A549 treated with Hydrocortisone at 1 μM for 4 hours (cell line): ENCODE results near the gene ARMH1. TPM values are rescaled to one million over a fixed set of nuclear protein-coding genes. Genes with fewer than 3 reads are reported as not detected.

ENCODE experiments used
- total RNA-seq: library from RNA; stranded (reverse); fragments of 200-300 nt; extraction: Qiagen RNA extraction; gene quantifications from 5 replicates; pipeline ENCODE4 v1.2.3, GENCODE V29; 2022

Gene ARMH1
- total RNA-seq: 0.55 to 1.1 TPM (median 0.92 TPM) in 5 replicates

DNA sequence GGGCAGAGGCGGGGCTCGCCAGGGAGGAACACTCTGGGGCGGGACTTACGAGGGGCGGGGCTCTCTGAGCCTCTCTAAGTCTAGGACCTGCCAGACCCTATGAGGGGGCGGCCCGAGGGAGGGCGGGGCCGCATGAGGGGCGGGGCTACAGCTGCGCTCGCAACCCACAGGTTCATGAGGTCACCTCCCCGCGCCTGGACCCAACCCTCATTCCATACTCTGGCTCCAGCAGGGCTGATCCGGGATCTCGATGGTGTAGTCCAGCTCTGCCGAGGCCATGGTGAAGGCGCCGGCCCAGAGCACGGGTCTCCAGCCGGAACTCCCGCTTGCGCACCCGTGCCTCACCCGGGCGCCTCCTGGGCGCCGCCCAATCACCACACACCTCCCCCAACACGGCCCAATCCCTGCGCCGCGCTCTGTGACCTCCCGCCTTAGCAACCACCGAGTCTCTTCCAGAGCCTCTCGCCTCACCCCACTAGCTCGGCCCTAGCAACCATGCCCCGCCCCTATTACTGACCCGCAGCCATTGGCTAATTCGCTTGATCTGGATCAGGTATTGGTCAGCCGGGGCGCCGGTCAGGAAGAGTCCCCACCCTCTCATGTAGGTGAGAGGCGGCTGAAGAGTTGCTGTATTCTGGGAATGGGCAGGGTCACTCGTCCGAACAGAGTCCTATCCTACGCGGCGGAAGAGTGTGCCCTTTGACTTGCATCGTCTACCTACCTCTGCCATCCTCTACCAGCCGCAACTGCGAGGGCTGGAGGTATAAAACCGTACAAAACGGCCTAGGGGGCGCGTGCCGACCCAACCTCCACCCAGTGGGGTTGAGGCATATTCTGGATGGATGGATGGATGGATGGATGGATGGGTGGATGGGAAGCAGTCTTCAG, at the start of gene ARMH1, which contains the start of gene TMEM53:
Gene ARMH1, plus strand, starts transcription at position 602 of the 888 bp plus-strand sequence. CDS start 14,984 bp downstream, outside the sequence.
Gene TMEM53, minus strand, starts transcription at position 369 of the 888 bp plus-strand sequence. Its CDS starts 90 bp downstream, at position 279.

DNA sequence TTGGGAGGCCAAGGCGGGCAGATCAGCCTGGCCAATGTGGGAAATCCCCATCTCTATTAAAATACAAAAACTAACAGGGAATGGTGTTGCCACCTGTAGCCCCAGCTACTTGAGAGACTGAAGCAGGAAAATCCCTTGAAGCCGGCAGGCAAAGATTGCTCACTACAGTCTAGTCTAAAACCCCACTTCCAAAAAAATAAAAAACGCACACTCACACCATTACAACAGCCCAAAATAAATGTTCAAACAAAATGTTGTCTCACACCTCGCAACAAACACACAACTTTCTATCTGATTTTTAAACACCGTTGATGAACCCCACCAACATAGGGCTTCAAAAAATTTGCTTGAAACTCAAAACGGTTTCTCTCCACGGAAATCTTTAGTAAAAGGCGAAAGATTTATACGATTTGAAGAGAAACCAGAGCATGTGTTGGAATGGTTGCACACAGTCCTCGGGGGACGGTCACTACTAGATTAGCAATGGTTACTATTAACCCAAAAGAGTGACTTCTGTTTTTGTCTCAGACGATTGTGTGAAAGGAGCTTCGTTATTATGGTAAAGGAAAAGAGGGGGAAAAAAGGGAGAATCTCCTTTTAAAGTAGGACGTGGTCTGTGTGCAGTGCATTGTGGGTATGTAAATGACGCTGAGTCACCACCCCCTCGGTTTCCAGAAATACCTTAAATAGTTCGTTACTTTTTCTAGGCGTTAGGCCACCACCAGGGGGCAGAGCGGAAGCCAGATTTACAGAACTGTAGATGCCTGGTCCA, 56.4 kb downstream of the ARMH1 start, which contains the start of gene RNU5D-1:
Gene RNU5D-1, minus strand, starts transcription at position 430 of the 772 bp plus-strand sequence.

DNA sequence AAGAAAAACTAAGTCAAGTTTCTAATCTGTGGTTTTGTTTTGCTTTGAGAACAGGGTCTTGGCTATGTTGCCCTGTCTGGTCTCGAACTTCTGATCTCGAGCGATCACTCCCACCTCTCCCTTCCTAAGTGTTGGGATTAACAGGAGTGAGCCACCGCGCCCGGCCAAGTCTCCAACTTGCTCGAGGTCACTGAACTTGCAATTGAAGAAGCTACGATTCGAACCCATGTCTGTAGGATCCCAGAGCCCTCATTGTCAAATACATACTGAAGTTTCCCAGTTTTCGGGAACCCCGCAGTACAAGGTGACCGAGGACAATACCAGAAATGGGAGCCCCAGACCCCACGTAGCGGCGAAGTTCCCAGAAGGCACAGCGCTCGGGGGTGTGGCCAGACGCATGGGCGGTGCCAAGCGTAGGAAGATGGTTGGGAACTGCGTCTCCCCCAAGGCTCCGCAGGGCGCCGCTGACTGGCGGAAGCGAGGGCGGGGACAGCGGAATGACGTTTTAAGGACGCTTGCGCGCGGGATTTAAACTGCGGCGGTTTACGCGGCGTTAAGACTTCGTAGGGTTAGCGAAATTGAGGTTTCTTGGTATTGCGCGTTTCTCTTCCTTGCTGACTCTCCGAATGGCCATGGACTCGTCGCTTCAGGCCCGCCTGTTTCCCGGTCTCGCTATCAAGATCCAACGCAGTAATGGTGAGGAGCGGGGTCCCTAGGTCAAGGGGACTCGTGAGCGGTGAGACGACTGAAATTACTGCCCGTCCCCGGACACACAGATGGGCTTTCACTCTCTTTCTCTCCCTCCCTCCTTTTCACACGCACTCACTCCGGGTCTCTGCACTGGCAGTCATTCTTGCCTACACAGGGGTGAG, 65.0 kb downstream of the ARMH1 start, which contains the start of gene KIF2C:
Gene KIF2C, plus strand, starts transcription at position 531 of the 872 bp plus-strand sequence. Its CDS starts 96 bp downstream, at position 627.

Other genes starting within 250 kb of the ARMH1 start
- 7.4 to 9.5 TPM (median 9.0 TPM) in 5 replicates for gene TMEM53, start 233 bp upstream of the ARMH1 start, total RNA-seq
- not detected in 5 replicates for gene RNU5D-1, start 56.5 kb downstream of the ARMH1 start, total RNA-seq
- gene KIF2C, start 65.1 kb downstream of the ARMH1 start, total RNA-seq: 35.7 to 45.5 TPM (median 37.0 TPM) in 5 replicates
- gene RPS8, start 100.8 kb downstream of the ARMH1 start, total RNA-seq: 1,477 to 1,763 TPM (median 1,692 TPM) in 5 replicates
- 0.23 to 0.37 TPM (median 0.32 TPM) in 5 replicates for gene BEST4, start 113.5 kb downstream of the ARMH1 start, total RNA-seq
- gene PLK3, start 125.7 kb downstream of the ARMH1 start, total RNA-seq: 12.9 to 18.3 TPM (median 16.1 TPM) in 5 replicates
- gene DYNLT4, start 132.6 kb downstream of the ARMH1 start, total RNA-seq: 0.32 to 1.0 TPM (median 0.67 TPM) in 5 replicates
- gene BTBD19, start 133.8 kb downstream of the ARMH1 start, total RNA-seq: 1.9 to 3.2 TPM (median 2.3 TPM) in 5 replicates
- gene PTCH2, start 168.5 kb downstream of the ARMH1 start, total RNA-seq: 0.14 to 0.27 TPM (median 0.22 TPM) in 5 replicates